OCI-LY3 (cell line): ENCODE results near the gene CTSE.

Experiments
- EZH2phosphoT487 ChIP-seq: fragments of 200-600 bp; shearing (Covaris generic); IDR thresholded peaks from 2 replicates; pipeline ENCODE4 v1.6.1; 2018; ENCODE audit warnings: antibody characterized with exemption, mixed run types, low read depth
- TF ChIP-seq, protein P1 (sequence below): fragments of 200-600, 300-600 bp; sonication (generic); IDR thresholded peaks from 2 replicates; pipeline ENCODE4 v1.5.1; 2014; ENCODE audit warnings: antibody characterized with exemption, low read length, low read depth

DNA sequence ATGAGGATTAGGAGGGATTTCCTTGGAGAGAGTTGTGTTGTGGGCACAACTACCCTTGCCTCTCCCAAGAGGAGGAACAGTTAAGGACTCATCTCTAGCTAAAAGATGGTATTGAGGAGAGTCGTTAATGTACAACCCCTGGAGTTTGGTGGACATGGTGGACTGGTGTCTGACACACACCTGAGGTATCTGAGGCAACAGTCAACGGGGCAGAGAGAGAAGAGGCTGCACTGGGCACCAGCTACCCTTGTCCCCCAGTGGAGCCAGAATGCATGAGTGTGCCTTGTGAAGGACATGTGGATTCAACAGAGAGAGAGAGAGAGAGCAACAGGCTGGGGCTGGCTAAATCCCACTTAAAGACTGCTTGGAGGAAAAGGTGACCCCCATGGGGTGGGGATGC lies 33.5 kb downstream of the CTSE start:
- TF ChIP-seq, protein P1, sequence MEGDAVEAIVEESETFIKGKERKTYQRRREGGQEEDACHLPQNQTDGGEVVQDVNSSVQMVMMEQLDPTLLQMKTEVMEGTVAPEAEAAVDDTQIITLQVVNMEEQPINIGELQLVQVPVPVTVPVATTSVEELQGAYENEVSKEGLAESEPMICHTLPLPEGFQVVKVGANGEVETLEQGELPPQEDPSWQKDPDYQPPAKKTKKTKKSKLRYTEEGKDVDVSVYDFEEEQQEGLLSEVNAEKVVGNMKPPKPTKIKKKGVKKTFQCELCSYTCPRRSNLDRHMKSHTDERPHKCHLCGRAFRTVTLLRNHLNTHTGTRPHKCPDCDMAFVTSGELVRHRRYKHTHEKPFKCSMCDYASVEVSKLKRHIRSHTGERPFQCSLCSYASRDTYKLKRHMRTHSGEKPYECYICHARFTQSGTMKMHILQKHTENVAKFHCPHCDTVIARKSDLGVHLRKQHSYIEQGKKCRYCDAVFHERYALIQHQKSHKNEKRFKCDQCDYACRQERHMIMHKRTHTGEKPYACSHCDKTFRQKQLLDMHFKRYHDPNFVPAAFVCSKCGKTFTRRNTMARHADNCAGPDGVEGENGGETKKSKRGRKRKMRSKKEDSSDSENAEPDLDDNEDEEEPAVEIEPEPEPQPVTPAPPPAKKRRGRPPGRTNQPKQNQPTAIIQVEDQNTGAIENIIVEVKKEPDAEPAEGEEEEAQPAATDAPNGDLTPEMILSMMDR: no peak
- TF ChIP-seq EZH2phosphoT487: no peak
